ENCODE measurements around the gene CUBN. TPM values are rescaled to one million over a fixed set of nuclear protein-coding genes. Genes with fewer than 3 reads are reported as not detected.

The CUBN gene
- total RNA-seq, 4 donors from 2014 or later = 0.37 to 1.5 (median 1.1) TPM

- Histone ChIP-seq H3K27ac (no peak overlapping the region), H3K4me1 (no peaks in the 10 kb centered on the region), H3K9me3 (no peaks in the 10 kb centered on the region), H3K36me3 (no peaks in the 10 kb centered on the region), H3K4me3 (no peak overlapping the region), H3K27me3 (no peaks in the 10 kb centered on the region)
- WGBS, 2 donors (ENCODE audit: low coverage in 1 of 2) = 86 to 90% methylated on average over 1 of the region's 1 CpG
- DNase-seq = no peak
- intact Hi-C loops (cut with DNase I; ENCODE audit: low total_unique reads) (no loop called here), in situ Hi-C loops (cut with MboI; ENCODE audit: low pct_ligation_motif_present in 1 of 4, low pct_unique_long_range_greater_than_20kb in 1 of 4, low sequenced_read_pairs in 3 of 4) (no loop called here)
- TF ChIP-seq POLR2AphosphoS5 (IDR thresholded peaks at IDR 0.05) = no peak
- TF ChIP-seq EP300 (IDR thresholded peaks at IDR 0.05; ENCODE audit: low read depth) = no peak
- TF ChIP-seq POLR2A (IDR thresholded peaks at IDR 0.05) = no peak
- no peak for TF ChIP-seq CTCF (IDR thresholded peaks at IDR 0.05)
Measured at GRCh38 chr10:16909271-16909767, 220.3 kb downstream of the CUBN start.

GRCh38 chr10:16907687-16908086 lies 221.9 kb downstream of the CUBN start:
- intact Hi-C loops (cut with DNase I; ENCODE audit: low total_unique reads) = no loop called here
- WGBS, 2 donors (ENCODE audit: low coverage in 1 of 2) = 71% methylated on average over 2 of the region's 2 CpGs; no CpG with 5 or more reads in 1 of the 2 donors
- Histone ChIP-seq H3K4me1 (no peaks in the 10 kb centered on the region), H3K4me3 (no peak overlapping the region), H3K36me3 (no peaks in the 10 kb centered on the region), H3K27ac (no peak overlapping the region), H3K9me3 (no peaks in the 10 kb centered on the region), H3K27me3 (no peaks in the 10 kb centered on the region)
- in situ Hi-C loops (cut with MboI; ENCODE audit: low pct_ligation_motif_present in 1 of 4, low pct_unique_long_range_greater_than_20kb in 1 of 4, low sequenced_read_pairs in 3 of 4) = no loop called here
- TF ChIP-seq CTCF (IDR thresholded peaks at IDR 0.05) = no peak
- TF ChIP-seq EP300 (IDR thresholded peaks at IDR 0.05; ENCODE audit: low read depth) = no peak
- TF ChIP-seq POLR2A (IDR thresholded peaks at IDR 0.05) = no peak
- no peak for TF ChIP-seq POLR2AphosphoS5 (IDR thresholded peaks at IDR 0.05)
- no peak for DNase-seq

GRCh38 chr10:16905320-16905719 lies 224.3 kb downstream of the CUBN start:
- DNase-seq = no peak
- no peak for TF ChIP-seq CTCF (IDR thresholded peaks at IDR 0.05)
- TF ChIP-seq POLR2A (IDR thresholded peaks at IDR 0.05) = no peak
- no peak for TF ChIP-seq EP300 (IDR thresholded peaks at IDR 0.05; ENCODE audit: low read depth)
- TF ChIP-seq POLR2AphosphoS5 (IDR thresholded peaks at IDR 0.05) = no peak
- Histone ChIP-seq H3K27ac (no peak overlapping the region), H3K36me3 (no peaks in the 10 kb centered on the region), H3K27me3 (no peaks in the 10 kb centered on the region), H3K4me1 (no peaks in the 10 kb centered on the region), H3K4me3 (no peak overlapping the region), H3K9me3 (no peaks in the 10 kb centered on the region)
- WGBS, 2 donors (ENCODE audit: low coverage in 1 of 2) = 80 to 87% methylated on average over 8 of the region's 8 CpGs
- in situ Hi-C loops (cut with MboI; ENCODE audit: low pct_ligation_motif_present in 1 of 4, low pct_unique_long_range_greater_than_20kb in 1 of 4, low sequenced_read_pairs in 3 of 4) = no loop called here
- intact Hi-C loops (cut with DNase I; ENCODE audit: low total_unique reads) = no loop called here

GRCh38 chr10:16904639-16905061 lies 225.0 kb downstream of the CUBN start:
- H3K9me3 ChIP-seq = no peaks in the 10 kb centered on the region
- H3K4me3 ChIP-seq = no peak overlapping the region
- in situ Hi-C loops (cut with MboI; ENCODE audit: low pct_ligation_motif_present in 1 of 4, low pct_unique_long_range_greater_than_20kb in 1 of 4, low sequenced_read_pairs in 3 of 4) (no loop called here), intact Hi-C loops (cut with DNase I; ENCODE audit: low total_unique reads) (no loop called here)
- TF ChIP-seq POLR2AphosphoS5 (IDR thresholded peaks at IDR 0.05) (no peak), POLR2A (IDR thresholded peaks at IDR 0.05) (no peak), CTCF (IDR thresholded peaks at IDR 0.05) (no peak), EP300 (IDR thresholded peaks at IDR 0.05; ENCODE audit: low read depth) (no peak)
- H3K36me3 ChIP-seq = no peaks in the 10 kb centered on the region
- H3K27me3 ChIP-seq = no peaks in the 10 kb centered on the region
- 78 to 79% methylated on average over 4 of the region's 4 CpGs for WGBS, 2 donors (ENCODE audit: low coverage in 1 of 2)
- no peak for DNase-seq
- H3K4me1 ChIP-seq = no peaks in the 10 kb centered on the region
- no peak overlapping the region for H3K27ac ChIP-seq

Measured in transverse colon (tissue), 4 donors.